B cell (primary cell): ENCODE results near the gene AQR. TPM values are rescaled to one million over a fixed set of nuclear protein-coding genes. Genes with fewer than 3 reads are reported as not detected.

Experiments
- ATAC-seq: fragments of 200-7000 bp; cut with Tn5 transposase; one replicate; pipeline ENCODE4 v1.10.0; 2021; ENCODE audit warnings: low read depth, mild to moderate bottlenecking, moderate number of reproducible peaks, moderate library complexity
- CTCF ChIA-PET: fragments of 350-600 bp; sonication (Branson Sonifier 250); formaldehyde crosslinking; loops from one replicate; lab custom pipeline; 2021; ENCODE audit warnings: antibody characterized with exemption, inconsistent platforms; lab: Charles Lee
- POLR2A ChIA-PET: fragments of 350-600 bp; sonication (Branson Sonifier 250); formaldehyde crosslinking; loops from one replicate; lab custom pipeline; 2021; ENCODE audit warnings: antibody characterized with exemption; lab: Charles Lee
- DNase-seq: peaks from one replicate; pipeline ENCODE4 v3.0.0; 2013
- H2AFZ ChIP-seq: 2 replicates; pipeline ENCODE4 v1.6.1; 2012; ENCODE audit warnings: mild to moderate bottlenecking, low read depth, low read length; ENCODE audit not compliant: insufficient read depth, poor library complexity, severe bottlenecking
- H3K27ac ChIP-seq, 2 donors: 1 replicate in 1 of 2; 2 replicates in 1 of 2; pipeline ENCODE4 v1.5.1; 2012 to 2013; ENCODE audit warnings: low read length in 2 of 2, mild to moderate bottlenecking in 2 of 2, moderate library complexity in 1 of 2
- H3K27me3 ChIP-seq, 4 experiments: fragments of 200-600 bp in 1 of 4; sonication (generic) in 1 of 4; replicated peaks in 1 of 4; 1 replicate in 2 of 4; 2 replicates in 2 of 4; pipeline versions ENCODE4 v1.6.1 to v1.7.0; 2013 to 2016; ENCODE audit warnings: low read length in 3 of 4, mild to moderate bottlenecking in 2 of 4, mixed read lengths in 1 of 4, moderate library complexity in 1 of 4; ENCODE audit not compliant: insufficient read depth in 4 of 4, control insufficient read depth in 3 of 4; ENCODE audit errors: control extremely low read depth in 1 of 4
- H3K36me3 ChIP-seq, 2 experiments: replicated peaks in 1 of 2; 1 replicate in 1 of 2; 2 replicates in 1 of 2; pipeline versions ENCODE4 v1.6.1 to v1.7.1; 2013; ENCODE audit warnings: low read length in 1 of 2; ENCODE audit not compliant: insufficient read depth in 2 of 2, control insufficient read depth in 1 of 2; ENCODE audit errors: control extremely low read depth in 1 of 2, extremely low read depth in 1 of 2
- H3K4me1 ChIP-seq, 2 donors: fragments of 200-600 bp in 1 of 2; sonication (generic) in 1 of 2; 1 replicate in 1 of 2; 2 replicates in 1 of 2; pipeline versions ENCODE4 v1.5.1 to v1.6.1; 2013 to 2017; ENCODE audit warnings: low read length in 2 of 2; ENCODE audit not compliant: control insufficient read depth in 2 of 2, insufficient read depth in 2 of 2
- H3K4me2 ChIP-seq: replicated peaks from 2 replicates; pipeline ENCODE3; 2012; ENCODE audit warnings: mild to moderate bottlenecking, low read depth, low read length; ENCODE audit not compliant: poor library complexity, severe bottlenecking
- H3K4me3 ChIP-seq, 5 experiments: fragments of 200-600 bp in 1 of 5; sonication (generic) in 1 of 5; 1 replicate in 3 of 5; 2 replicates in 2 of 5; pipeline versions ENCODE4 v1.5.1 to v1.7.0; 2011 to 2016; ENCODE audit warnings: low read length in 4 of 5, mild to moderate bottlenecking in 4 of 5, low read depth in 2 of 5, control low read depth in 1 of 5, moderate library complexity in 1 of 5; ENCODE audit not compliant: insufficient read depth in 1 of 5; ENCODE audit errors: control extremely low read depth in 1 of 5, extremely low read depth in 1 of 5
- H3K79me2 ChIP-seq: fragments of 200-600 bp; sonication (generic); one replicate; pipeline ENCODE4 v1.6.0; 2016; ENCODE audit warnings: low read length; ENCODE audit not compliant: control insufficient read depth, insufficient read depth
- H3K9ac ChIP-seq: fragments of 200-600 bp; sonication (generic); 2 replicates; pipeline ENCODE4 v1.6.1; 2017; ENCODE audit warnings: mild to moderate bottlenecking, low read length, moderate library complexity
- H3K9me3 ChIP-seq, 3 donors: one replicate each; pipeline versions ENCODE4 v1.6.1 to v1.7.1; 2013; ENCODE audit warnings: low read length in 2 of 3; ENCODE audit not compliant: control insufficient read depth in 2 of 3, insufficient read depth in 1 of 3; ENCODE audit errors: control extremely low read depth in 1 of 3
- H4K20me1 ChIP-seq: 2 replicates; pipeline ENCODE4 v1.6.0; 2012; ENCODE audit warnings: mild to moderate bottlenecking, low read length; ENCODE audit not compliant: insufficient read depth, control insufficient read depth, poor library complexity, severe bottlenecking
- H3K27ac Mint-ChIP-seq: one replicate; pipeline ENCODE4 v1.8.0; 2021; ENCODE audit warnings: mixed read lengths
- H3K27me3 Mint-ChIP-seq: one replicate; pipeline ENCODE4 v1.8.0; 2021; ENCODE audit warnings: mixed read lengths
- H3K4me1 Mint-ChIP-seq: one replicate; pipeline ENCODE4 v1.8.0; 2021; ENCODE audit warnings: mixed read lengths
- H3K4me3 Mint-ChIP-seq: one replicate; pipeline ENCODE4 v1.8.0; 2021; ENCODE audit warnings: mixed read lengths
- H3K9me3 Mint-ChIP-seq: one replicate; pipeline ENCODE4 v1.8.0; 2022; ENCODE audit warnings: mixed read lengths; ENCODE audit not compliant: insufficient read depth
- EZH2 ChIP-seq: IDR thresholded peaks from 2 replicates; pipeline ENCODE4 v1.6.1; 2012; ENCODE audit warnings: borderline replicate concordance, low read depth, mild to moderate bottlenecking, moderate library complexity, low read length; ENCODE audit not compliant: insufficient read depth, poor library complexity, severe bottlenecking
- WGBS: methylation state at CpG from one replicate; pipeline ENCODE4 v1.1.5; 2013; ENCODE audit warnings: missing lambda C conversion rate; ENCODE audit not compliant: insufficient coverage; 5-methylcytosine and 5-hydroxymethylcytosine counted together
- intact Hi-C: fragments of 100-400 bp; cut with micrococcal nuclease; formaldehyde crosslinking; loops from one replicate; pipeline ENCODE4 v1.10.0; 2022
- polyA plus RNA-seq: library from polyadenylated mRNA; depleted of rRNA; stranded (reverse); fragments of >200 nt; gene quantifications from 2 replicates; pipeline ENCODE4 v1.2.3, GENCODE V29; 2012
- total RNA-seq, 2 donors: library from RNA; stranded (reverse); fragments of 120-200 nt in 1 of 2; gene quantifications; 1 replicate in 1 of 2; 2 replicates in 1 of 2; pipeline versions ENCODE4 v1.2.3 to v1.2.4, GENCODE V29; 2013 to 2022
- TF ChIP-seq, protein P1 (sequence below): fragments of 200-600 bp; IDR thresholded peaks from one replicate; pipeline ENCODE4 v1.8.0; 2022; ENCODE audit warnings: antibody characterized with exemption, mild to moderate bottlenecking

AQR gene
- total and polyA plus RNA-seq, 2 donors (not counting 1 experiment from before 2014, with no cell fraction given): 24.2 to 41.7 TPM

DNA sequence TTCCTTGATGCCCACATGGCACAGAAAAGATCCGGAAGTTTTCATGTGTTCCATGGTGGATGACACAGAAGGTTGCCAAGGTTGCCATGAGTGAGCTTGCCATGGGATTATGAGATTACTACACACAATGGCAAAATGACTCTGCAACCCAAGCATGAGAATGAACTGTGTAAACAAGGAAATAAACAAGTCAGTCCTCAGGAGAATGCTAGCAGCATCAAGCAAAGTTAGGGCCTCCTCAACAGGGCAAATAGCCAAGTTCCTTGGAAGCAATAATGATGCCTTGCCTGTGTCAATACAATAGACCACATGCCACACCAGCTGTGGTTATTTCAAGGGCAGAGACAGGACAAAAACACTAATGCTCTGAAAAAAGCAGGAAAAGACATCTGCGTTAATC lies 41.8 kb downstream of the AQR start:
- no peaks in the 10 kb centered on the region for H3K4me1 ChIP-seq
- H3K27ac Mint-ChIP-seq: no peak overlapping the region
- H3K4me3 ChIP-seq: no peak overlapping the region
- no peak overlapping the region for H3K27ac ChIP-seq
- DNase-seq: no peak
- H2AFZ ChIP-seq: no peak overlapping the region
- no peak overlapping the region for H3K4me3 Mint-ChIP-seq
- H4K20me1 ChIP-seq: no peaks in the 10 kb centered on the region
- H3K9me3 Mint-ChIP-seq: peaks cover 4% of the 10 kb centered on the region
- TF ChIP-seq, protein P1, sequence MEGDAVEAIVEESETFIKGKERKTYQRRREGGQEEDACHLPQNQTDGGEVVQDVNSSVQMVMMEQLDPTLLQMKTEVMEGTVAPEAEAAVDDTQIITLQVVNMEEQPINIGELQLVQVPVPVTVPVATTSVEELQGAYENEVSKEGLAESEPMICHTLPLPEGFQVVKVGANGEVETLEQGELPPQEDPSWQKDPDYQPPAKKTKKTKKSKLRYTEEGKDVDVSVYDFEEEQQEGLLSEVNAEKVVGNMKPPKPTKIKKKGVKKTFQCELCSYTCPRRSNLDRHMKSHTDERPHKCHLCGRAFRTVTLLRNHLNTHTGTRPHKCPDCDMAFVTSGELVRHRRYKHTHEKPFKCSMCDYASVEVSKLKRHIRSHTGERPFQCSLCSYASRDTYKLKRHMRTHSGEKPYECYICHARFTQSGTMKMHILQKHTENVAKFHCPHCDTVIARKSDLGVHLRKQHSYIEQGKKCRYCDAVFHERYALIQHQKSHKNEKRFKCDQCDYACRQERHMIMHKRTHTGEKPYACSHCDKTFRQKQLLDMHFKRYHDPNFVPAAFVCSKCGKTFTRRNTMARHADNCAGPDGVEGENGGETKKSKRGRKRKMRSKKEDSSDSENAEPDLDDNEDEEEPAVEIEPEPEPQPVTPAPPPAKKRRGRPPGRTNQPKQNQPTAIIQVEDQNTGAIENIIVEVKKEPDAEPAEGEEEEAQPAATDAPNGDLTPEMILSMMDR: no peak
- no peak for TF ChIP-seq EZH2
- no peak for ATAC-seq
- no peak overlapping the region for H3K4me2 ChIP-seq
- intact Hi-C loops: no loop called here
- H3K27me3 Mint-ChIP-seq: no peaks in the 10 kb centered on the region
- ChIA-PET POLR2A (no interaction called here), CTCF (no interaction called here)
- peaks cover 0 to 3% (median 0%) of the 10 kb centered on the region in 3 donors for H3K9me3 ChIP-seq
- no peaks in the 10 kb centered on the region for H3K27me3 ChIP-seq
- H3K9ac ChIP-seq: no peak overlapping the region
- peaks cover 20 to 50% of the 10 kb centered on the region in 2 experiments for H3K36me3 ChIP-seq
- H3K79me2 ChIP-seq: no peaks in the 10 kb centered on the region
- no peaks in the 10 kb centered on the region for H3K4me1 Mint-ChIP-seq
- no CpG with 5 or more reads among the region's 2 CpGs for WGBS

DNA sequence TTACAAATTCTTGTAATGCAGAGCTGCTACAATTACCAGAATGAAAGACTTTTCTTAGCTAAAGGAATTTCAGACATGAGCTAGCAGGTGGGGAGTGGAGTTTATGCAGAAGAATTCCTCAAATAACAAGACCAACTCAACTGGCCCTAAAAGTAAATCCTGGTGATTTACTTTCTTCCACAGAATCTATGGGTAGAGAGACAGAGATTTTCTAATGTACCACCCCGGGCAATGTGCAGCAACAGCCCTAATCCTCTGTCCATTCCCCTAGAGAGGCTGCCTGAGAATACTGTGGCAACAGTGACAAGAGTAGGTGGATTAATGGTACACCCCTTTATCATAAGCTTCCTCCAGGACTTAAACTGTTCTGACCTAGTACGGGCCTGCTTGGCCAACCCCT lies 55.2 kb downstream of the AQR start:
- H3K79me2 ChIP-seq: no peaks in the 10 kb centered on the region
- POLR2A ChIA-PET: no interaction called here
- H3K36me3 ChIP-seq: peaks cover 24 to 64% of the 10 kb centered on the region in 2 experiments
- DNase-seq (no peak), ATAC-seq (no peak)
- H3K27ac ChIP-seq: no peak overlapping the region
- no peaks in the 10 kb centered on the region for H3K4me1 Mint-ChIP-seq
- H3K27ac Mint-ChIP-seq: no peak overlapping the region
- H3K4me3 Mint-ChIP-seq: no peak overlapping the region
- TF ChIP-seq, protein P1: no peak
- TF ChIP-seq EZH2: no peak
- no peaks in the 10 kb centered on the region for H4K20me1 ChIP-seq
- H3K9me3 ChIP-seq: peaks cover 0 to 3% (median 0%) of the 10 kb centered on the region in 3 donors
- intact Hi-C loops: no loop called here
- no peak overlapping the region for H3K9ac ChIP-seq
- no peaks in the 10 kb centered on the region for H3K27me3 Mint-ChIP-seq
- H3K4me2 ChIP-seq: no peak overlapping the region
- no peaks in the 10 kb centered on the region for H3K9me3 Mint-ChIP-seq
- 100% methylated on average over 1 of the region's 2 CpGs for WGBS
- H3K27me3 ChIP-seq: no peaks in the 10 kb centered on the region
- no peak overlapping the region for H2AFZ ChIP-seq
- CTCF ChIA-PET: no interaction called here
- no peaks in the 10 kb centered on the region for H3K4me1 ChIP-seq
- no peak overlapping the region for H3K4me3 ChIP-seq
